ENCODE measurements around the gene THRSP.

The THRSP gene

GRCh38 chr11:78079232-78080083 is 15.8 kb downstream of the THRSP start, which contains the start of gene NDUFC2:
Gene NDUFC2, minus strand, starts transcription at chr11:78079862. Its CDS starts 118 bp downstream, at chr11:78079744.
- Mint-ChIP-seq H3K27me3 (ENCODE audit: low read depth) (no peaks in the 10 kb centered on the region), H3K4me1 (peaks cover 16% of the 10 kb centered on the region), H3K27ac (peak within 1 kb of the TSS; percentile 97 to 98 (median 97)), H3K4me3 (peak within 1 kb of the TSS; percentile 91 to 97 (median 95)), H3K9me3 (no peaks in the 10 kb centered on the region), H3K36me3 (ENCODE audit: low read depth) (peaks cover 20% of the 10 kb centered on the region)
- TF ChIP-seq CTCF (IDR thresholded peaks at IDR 0.05; ENCODE audit: unreplicated experiment in 3 of 3): no peak

- Mint-ChIP-seq H3K9me3 (no peaks in the 10 kb centered on the region), H3K4me1 (peaks cover 16% of the 10 kb centered on the region), H3K36me3 (ENCODE audit: low read depth) (peaks cover 14% of the 10 kb centered on the region), H3K4me3 (peak overlapping the region; percentile 91 to 97 (median 95)), H3K27me3 (ENCODE audit: low read depth) (no peaks in the 10 kb centered on the region), H3K27ac (peak overlapping the region; percentile 97 to 98 (median 97))
- TF ChIP-seq CTCF (IDR thresholded peaks at IDR 0.05; ENCODE audit: unreplicated experiment in 3 of 3): no peak
Measured at GRCh38 chr11:78080084-78080817, 16.6 kb downstream of the THRSP start.

- no peaks in the 10 kb centered on the region for H3K27me3 Mint-ChIP-seq (ENCODE audit: low read depth)
- H3K36me3 Mint-ChIP-seq (ENCODE audit: low read depth): peaks cover 11% of the 10 kb centered on the region
- H3K4me1 Mint-ChIP-seq: peaks cover 16% of the 10 kb centered on the region
- H3K27ac Mint-ChIP-seq: peak overlapping the region; percentile 60 to 87 (median 82)
- peak overlapping the region; percentile 80 to 95 (median 91) for H3K4me3 Mint-ChIP-seq
- H3K9me3 Mint-ChIP-seq: no peaks in the 10 kb centered on the region
- no peak for TF ChIP-seq CTCF (IDR thresholded peaks at IDR 0.05; ENCODE audit: unreplicated experiment in 3 of 3)
Measured at GRCh38 chr11:78080818-78081495, 17.3 kb downstream of the THRSP start.

GRCh38 chr11:78081583-78081982 is 17.9 kb downstream of the THRSP start:
- Mint-ChIP-seq H3K9me3 (no peaks in the 10 kb centered on the region), H3K4me3 (peak overlapping the region; percentile 80 to 95 (median 91)), H3K27ac (peak overlapping the region; percentile 60 to 87 (median 82)), H3K36me3 (ENCODE audit: low read depth) (peaks cover 8% of the 10 kb centered on the region), H3K27me3 (ENCODE audit: low read depth) (no peaks in the 10 kb centered on the region), H3K4me1 (peaks cover 14% of the 10 kb centered on the region)
- no peak for TF ChIP-seq CTCF (IDR thresholded peaks at IDR 0.05; ENCODE audit: unreplicated experiment in 3 of 3)

- Mint-ChIP-seq H3K9me3 (no peaks in the 10 kb centered on the region), H3K27ac (peak overlapping the region; percentile 60 to 87 (median 82)), H3K36me3 (ENCODE audit: low read depth) (peaks cover 5% of the 10 kb centered on the region), H3K27me3 (ENCODE audit: low read depth) (no peaks in the 10 kb centered on the region), H3K4me3 (peak overlapping the region; percentile 80 to 95 (median 91)), H3K4me1 (peaks cover 11% of the 10 kb centered on the region)
- no peak for TF ChIP-seq CTCF (IDR thresholded peaks at IDR 0.05; ENCODE audit: unreplicated experiment in 3 of 3)
Measured at GRCh38 chr11:78082146-78082545, 18.5 kb downstream of the THRSP start.

Measured in nephron (organoid).